Muscle layer of duodenum (tissue), 2 donors: ENCODE results near the gene FBXW10B.
"Not testable (repeated sequence)": the region's sequence is repeated elsewhere in the genome, so short reads cannot be mapped to it uniquely, and the experiment has no call there.

ENCODE experiments used
- H3K27ac ChIP-seq: one replicate; pipeline ENCODE4 v1.7.0; 2013; ENCODE audit warnings: mild to moderate bottlenecking, low read length
- H3K27me3 ChIP-seq: one replicate; pipeline ENCODE4 v1.7.0; 2013; ENCODE audit warnings: low read depth, mild to moderate bottlenecking, control low read depth, low read length
- H3K36me3 ChIP-seq, 2 donors: one replicate each; pipeline ENCODE4 v1.7.0; 2013; ENCODE audit warnings: low read length in 2 of 2, control low read depth in 1 of 2, mild to moderate bottlenecking in 1 of 2; ENCODE audit not compliant: insufficient read depth in 2 of 2, control insufficient read depth in 1 of 2
- H3K4me1 ChIP-seq, 2 donors: one replicate each; pipeline ENCODE4 v1.7.0; 2013; ENCODE audit warnings: low read length in 2 of 2, mild to moderate bottlenecking in 2 of 2, control low read depth in 1 of 2, moderate library complexity in 1 of 2; ENCODE audit not compliant: insufficient read depth in 2 of 2, control insufficient read depth in 1 of 2
- H3K4me3 ChIP-seq, 2 donors: one replicate each; pipeline ENCODE4 v1.7.0; 2013; ENCODE audit warnings: low read length in 2 of 2, low read depth in 1 of 2, mild to moderate bottlenecking in 1 of 2
- H3K9me3 ChIP-seq, 2 donors: one replicate each; pipeline ENCODE4 v1.7.0; 2013; ENCODE audit warnings: low read length in 2 of 2, control low read depth in 1 of 2, mild to moderate bottlenecking in 1 of 2; ENCODE audit not compliant: control insufficient read depth in 1 of 2
- donor health status: healthy.

The FBXW10B gene

DNA sequence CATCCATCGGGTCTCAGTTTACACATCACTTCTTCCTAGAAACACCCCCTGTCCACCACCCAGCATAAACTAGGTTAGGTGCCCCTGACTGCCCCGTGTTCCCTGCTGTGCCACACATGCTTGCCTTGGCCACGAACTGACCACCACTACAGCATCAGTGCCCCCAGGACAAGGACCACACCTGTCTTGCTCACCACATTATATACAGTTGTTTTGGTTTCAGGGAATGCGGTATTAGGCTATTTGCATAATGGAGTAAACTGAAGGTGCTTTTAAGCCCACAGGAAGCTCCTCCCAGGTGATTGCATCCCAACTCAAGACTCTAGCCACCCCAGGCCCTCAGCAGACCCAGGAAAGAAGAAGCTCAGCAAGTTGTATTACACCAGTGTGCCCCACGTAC, 36.2 kb downstream of the FBXW10B start:
- not testable (repeated sequence) for H3K27ac ChIP-seq, H3K4me1 ChIP-seq, H3K36me3 ChIP-seq, H3K4me3 ChIP-seq, H3K27me3 ChIP-seq, H3K9me3 ChIP-seq

DNA sequence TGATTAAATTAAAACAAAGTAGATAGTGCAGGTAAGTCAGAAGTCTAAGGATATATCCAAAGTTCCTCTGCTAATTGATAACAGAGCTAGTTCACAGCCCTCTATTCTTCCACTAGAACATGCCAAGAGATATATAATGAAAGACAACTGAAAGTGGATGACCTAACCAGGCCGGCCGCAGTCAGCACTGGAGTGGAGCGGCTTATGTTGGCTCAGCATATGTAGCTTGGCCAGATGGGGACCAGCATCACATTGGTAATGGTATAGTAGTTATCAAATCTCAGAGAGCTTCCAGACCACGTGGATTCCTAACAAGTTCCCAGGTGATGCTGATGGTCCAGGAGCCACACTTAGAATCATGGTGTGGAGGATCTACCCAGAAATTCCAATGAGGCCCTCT, 38.0 kb downstream of the FBXW10B start:
- H3K9me3 ChIP-seq, H3K36me3 ChIP-seq, H3K27ac ChIP-seq, H3K4me3 ChIP-seq, H3K4me1 ChIP-seq, H3K27me3 ChIP-seq: not testable (repeated sequence)

DNA sequence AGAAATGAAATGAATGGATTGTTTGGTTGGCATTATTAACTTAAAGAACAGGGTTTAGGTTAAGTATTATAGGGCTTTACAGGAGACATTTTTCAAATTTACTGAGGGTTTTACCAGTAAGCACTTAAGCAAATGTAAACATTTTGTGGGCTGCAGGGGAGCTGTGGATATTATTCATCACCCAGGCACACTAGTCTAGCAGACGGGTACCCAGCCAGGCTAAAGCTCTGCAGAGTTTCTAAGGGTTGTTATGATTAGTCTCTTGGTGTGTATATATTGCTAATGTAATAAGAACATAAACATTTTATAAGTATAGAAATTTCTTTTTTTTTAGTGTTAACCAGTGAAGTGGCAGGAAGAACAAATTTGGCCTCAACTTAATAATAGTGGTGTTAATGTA, 42.7 kb downstream of the FBXW10B start:
- not testable (repeated sequence) for H3K4me3 ChIP-seq, H3K9me3 ChIP-seq, H3K27ac ChIP-seq, H3K4me1 ChIP-seq, H3K36me3 ChIP-seq, H3K27me3 ChIP-seq

DNA sequence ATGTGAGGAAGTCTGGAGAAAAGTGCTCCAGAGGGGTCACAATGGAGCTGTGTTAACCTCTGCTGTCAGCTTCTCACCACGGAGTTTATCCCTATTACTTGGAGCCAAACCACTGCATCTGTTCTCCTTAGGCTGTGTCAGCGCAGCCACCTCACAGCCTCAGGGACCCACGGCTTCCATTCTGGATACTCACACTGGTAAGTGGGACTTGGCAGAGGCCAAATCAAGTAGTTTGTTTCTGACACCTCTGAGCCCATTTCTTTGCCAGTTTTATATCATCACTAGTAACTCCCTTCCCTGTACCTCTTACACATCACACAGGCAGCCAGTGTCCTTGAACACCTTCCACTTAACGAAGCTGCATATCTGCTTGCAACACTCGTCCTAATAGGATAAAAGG, 44.8 kb downstream of the FBXW10B start:
- not testable (repeated sequence) for H3K9me3 ChIP-seq, H3K4me3 ChIP-seq, H3K27me3 ChIP-seq, H3K27ac ChIP-seq, H3K36me3 ChIP-seq, H3K4me1 ChIP-seq

DNA sequence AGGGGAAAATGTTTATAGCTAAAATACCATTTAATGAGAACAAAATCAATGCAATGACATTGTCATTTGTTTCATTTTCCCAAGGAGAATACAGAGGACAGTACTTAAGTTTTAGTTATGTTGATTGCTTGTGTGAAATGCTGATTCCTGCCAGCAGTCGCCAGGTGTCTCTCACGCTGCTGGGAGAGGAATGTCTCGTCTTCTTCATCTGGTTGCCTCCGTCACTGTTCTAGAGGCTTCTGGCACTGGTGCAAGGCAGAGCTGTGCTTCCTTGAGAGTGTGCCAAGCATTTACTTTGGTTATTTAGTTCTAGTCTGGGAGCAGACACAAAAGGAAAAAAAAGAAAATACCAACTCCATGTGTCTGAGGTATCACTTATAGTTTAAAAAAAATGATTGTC, 45.6 kb downstream of the FBXW10B start:
- H3K4me3 ChIP-seq, H3K27ac ChIP-seq, H3K36me3 ChIP-seq, H3K9me3 ChIP-seq, H3K27me3 ChIP-seq, H3K4me1 ChIP-seq: not testable (repeated sequence)
